ENCODE data around the gene RPLP2. TPM values are rescaled to one million over a fixed set of nuclear protein-coding genes. Genes with fewer than 3 reads are reported as not detected.

Gene RPLP2
- total and polyA plus RNA-seq, 2 of the 4 experiments (the other 2 are of a cell fraction): 59.9 to 1,897 TPM

DNA sequence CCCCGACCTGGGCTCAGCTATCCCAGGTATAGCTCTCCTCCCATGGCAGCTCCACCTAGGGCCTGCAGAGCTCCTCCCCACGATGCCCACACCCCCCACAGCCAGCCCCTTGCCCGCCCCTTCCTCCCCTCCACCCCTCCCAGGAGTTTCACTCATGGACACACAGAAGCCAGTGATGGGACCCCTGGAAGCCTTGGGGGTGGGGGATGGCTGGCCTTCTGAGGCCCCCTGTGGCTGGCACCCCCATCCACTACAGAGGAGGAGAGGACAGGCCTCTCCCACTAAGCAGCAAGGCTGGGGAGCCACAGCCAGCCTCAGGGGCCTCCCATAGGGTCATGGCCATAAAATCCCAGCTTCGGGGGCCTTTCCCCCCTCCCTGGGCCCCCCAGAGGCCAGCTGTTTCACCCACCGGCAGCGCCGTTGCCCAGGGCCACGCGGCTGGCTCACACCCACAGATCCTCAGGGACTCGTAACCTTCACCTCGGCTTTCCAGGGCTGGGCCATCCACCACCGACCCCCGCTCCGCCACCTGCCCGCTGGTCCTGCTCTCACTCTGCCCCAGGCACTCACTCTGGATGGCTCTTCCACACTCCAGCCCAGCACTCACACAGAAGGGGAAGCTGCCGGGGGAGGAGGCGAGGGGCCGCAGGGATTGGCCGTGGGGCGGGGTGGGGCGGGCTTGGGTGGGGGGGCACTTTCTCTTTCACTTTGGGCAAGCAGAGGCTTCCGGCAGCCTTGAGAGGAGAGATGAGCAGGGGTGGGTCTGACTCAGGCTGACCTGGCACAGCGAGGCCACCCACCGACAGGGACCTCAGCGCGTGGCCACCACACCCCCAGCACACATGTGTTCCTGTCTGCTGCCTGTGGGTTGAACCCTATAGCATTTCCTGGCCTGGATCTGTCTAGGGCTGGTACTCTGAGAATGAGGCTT is 13.9 kb upstream of the RPLP2 start:
- Histone ChIP-seq H4K20me1 (ENCODE audit: insufficient read depth, low read length) (peaks cover 18% of the 10 kb centered on the region), H2BK5ac (ENCODE audit: low read depth, low read length, poor library complexity, severe bottlenecking) (peak overlapping the region; percentile 83), H3K56ac (ENCODE audit: extremely low read depth, insufficient read depth, low read length) (no peak overlapping the region; the same call in 1 of the 2 replicates), H2BK120ac (ENCODE audit: low read depth, low read length) (0 out of 2 replicates have a peak overlapping the region, but pooled peaks have one; percentile 35), H3K18ac (ENCODE audit: low read depth, low read length) (peak overlapping the region; percentile 24), H3K9ac (ENCODE audit: low read depth, low read length) (peak overlapping the region; percentile 94), H3K4me1 (ENCODE audit: control insufficient read depth, insufficient read depth, low read length) (peaks cover 10% of the 10 kb centered on the region), H3K27ac (ENCODE audit: insufficient read depth, low read length) (peak overlapping the region; percentile 96), H3K23ac (ENCODE audit: low read depth, low read length) (peak overlapping the region; percentile 69), H2BK20ac (ENCODE audit: low read depth, low read length) (no peak overlapping the region), H3K4me3 (ENCODE audit: insufficient read depth, low read depth, low read length) (peak overlapping the region; percentile 88), H3K27me3 (ENCODE audit: control insufficient read depth, insufficient read depth, low read length) (no peaks in the 10 kb centered on the region), H3K4ac (ENCODE audit: low read depth, low read length) (peak overlapping the region; percentile 85), H2AFZ (replicated peaks; ENCODE audit: low read length, poor library complexity) (peak overlapping the region; percentile 77), H3K79me1 (ENCODE audit: low read depth in 1 of 2, low read length in 2 of 2) (peaks cover 0 to 25% of the 10 kb centered on the region in 2 experiments; a peak in 3 of 4 replicates), H4K91ac (ENCODE audit: insufficient read depth, low read depth, low read length) (peak overlapping the region; percentile 37), H4K5ac (ENCODE audit: low read depth, low read length) (peak overlapping the region; percentile 33), H4K8ac (ENCODE audit: low read depth in 2 of 2, low read length in 2 of 2) (peak overlapping the region; percentile 20 to 88; a peak in 3 of 4 replicates), H2AK9ac (replicated peaks; ENCODE audit: low read depth, low read length, poor library complexity) (peak overlapping the region; percentile 95), H3K36me3 (ENCODE audit: control insufficient read depth, insufficient read depth, low read length) (peaks cover 32% of the 10 kb centered on the region; the same call in 1 of the 2 replicates), H2AK5ac (ENCODE audit: low read depth, low read length) (peak overlapping the region; percentile 92), H3K14ac (replicated peaks; ENCODE audit: low read depth, low read length) (peak overlapping the region; percentile 86), H3K9me1 (ENCODE audit: insufficient read depth, low read length) (peaks cover 6% of the 10 kb centered on the region; the same call in 1 of the 2 replicates), H2BK15ac (ENCODE audit: low read depth, low read length) (no peak overlapping the region), H3K9me3 (ENCODE audit: control insufficient read depth, insufficient read depth, low read length) (no peaks in the 10 kb centered on the region), H3K4me2 (ENCODE audit: low read depth, low read length) (peak overlapping the region; percentile 97)
- dilution Hi-C loops (cut with HindIII; ENCODE audit: low sequenced_read_pairs, unreplicated experiment): no loop called here
- intact Hi-C loops (cut with micrococcal nuclease): no loop called here
- BruUV-seq (replicated peaks): no TSS peak
- TF ChIP-seq MAZ (IDR thresholded peaks at IDR 0.05; ENCODE audit: borderline replicate concordance, low read depth, low read length) (0 out of 2 replicates have a peak, but pooled peaks have one; percentile 21), RAD21 (IDR thresholded peaks at IDR 0.05; ENCODE audit: low read length) (no peak), CHD1 (IDR thresholded peaks at IDR 0.05; ENCODE audit: low read depth, low read length) (0 out of 2 replicates have a peak, but pooled peaks have one; percentile 11), RCOR1 (IDR thresholded peaks at IDR 0.05; ENCODE audit: insufficient replicate concordance, low read length) (no peak), BHLHE40 (IDR thresholded peaks at IDR 0.05; ENCODE audit: low read depth, low read length) (peak; percentile 68; the same call in 1 of the 2 replicates), POLR2A (IDR thresholded peaks at IDR 0.05; ENCODE audit: low read depth, low read length) (peak; percentile 73), MXI1 (IDR thresholded peaks at IDR 0.05; ENCODE audit: borderline replicate concordance, low read depth, low read length) (peak; percentile 100), FOS (IDR thresholded peaks at IDR 0.05; ENCODE audit: low read depth, low read length) (0 out of 2 replicates have a peak, but pooled peaks have one; percentile 23)
- TF ChIP-seq, protein P1, sequence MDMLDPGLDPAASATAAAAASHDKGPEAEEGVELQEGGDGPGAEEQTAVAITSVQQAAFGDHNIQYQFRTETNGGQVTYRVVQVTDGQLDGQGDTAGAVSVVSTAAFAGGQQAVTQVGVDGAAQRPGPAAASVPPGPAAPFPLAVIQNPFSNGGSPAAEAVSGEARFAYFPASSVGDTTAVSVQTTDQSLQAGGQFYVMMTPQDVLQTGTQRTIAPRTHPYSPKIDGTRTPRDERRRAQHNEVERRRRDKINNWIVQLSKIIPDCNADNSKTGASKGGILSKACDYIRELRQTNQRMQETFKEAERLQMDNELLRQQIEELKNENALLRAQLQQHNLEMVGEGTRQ (IDR thresholded peaks at IDR 0.05; ENCODE audit: low read depth, low read length): 0 out of 2 replicates have a peak, but pooled peaks have one; percentile 12
- TF ChIP-seq, protein P2, sequence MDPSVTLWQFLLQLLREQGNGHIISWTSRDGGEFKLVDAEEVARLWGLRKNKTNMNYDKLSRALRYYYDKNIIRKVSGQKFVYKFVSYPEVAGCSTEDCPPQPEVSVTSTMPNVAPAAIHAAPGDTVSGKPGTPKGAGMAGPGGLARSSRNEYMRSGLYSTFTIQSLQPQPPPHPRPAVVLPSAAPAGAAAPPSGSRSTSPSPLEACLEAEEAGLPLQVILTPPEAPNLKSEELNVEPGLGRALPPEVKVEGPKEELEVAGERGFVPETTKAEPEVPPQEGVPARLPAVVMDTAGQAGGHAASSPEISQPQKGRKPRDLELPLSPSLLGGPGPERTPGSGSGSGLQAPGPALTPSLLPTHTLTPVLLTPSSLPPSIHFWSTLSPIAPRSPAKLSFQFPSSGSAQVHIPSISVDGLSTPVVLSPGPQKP (IDR thresholded peaks at IDR 0.05; ENCODE audit: borderline replicate concordance, low read depth, low read length): no peak
- 0% methylated on average over 3 of the region's 26 CpGs; no CpG with 5 or more reads in 1 of the 2 experiments for WGBS, 2 experiments (ENCODE audit: extremely low coverage in 2 of 2, insufficient read length in 1 of 2)
- ChIA-PET CTCF (interaction anchor here (2.7 kb wide), 1 partner anchor 12 kb away, joined by 10 read pairs; no protein-coding TSS in a partner anchor), POLR2A (ENCODE audit: unreplicated experiment) (no interaction called here)
- DNase-seq (peak; percentile 89), ATAC-seq (ENCODE audit: low read depth) (peak; percentile 53)
- in situ Hi-C loops (cut with MboI; ENCODE audit: low sequenced_read_pairs): no loop called here
